Activated CD4-positive, alpha-beta T cell treated with anti-CD3 and anti-CD28 coated beads, Interleukin-2, Interleukin-6, amounts not matched to agents 100 ng/mL and 50 ng/mL, durations not matched to agents 16 hours and 8 hours (primary cell): ENCODE data around the gene GPR156.
"Not testable (repeated sequence)": the region's sequence is repeated elsewhere in the genome, so short reads cannot be mapped to it uniquely, and the experiment has no call there.

Experiments
- DNase-seq: peaks from one replicate; pipeline ENCODE4 v3.0.0-alpha.2; 2020

The GPR156 gene

GRCh38 chr3:120156699-120157098, 128.3 kb downstream of the GPR156 start:
- DNase-seq = no peak

- DNase-seq = not testable (repeated sequence)
Observed at GRCh38 chr3:120155694-120156093, 129.3 kb downstream of the GPR156 start.

DNA sequence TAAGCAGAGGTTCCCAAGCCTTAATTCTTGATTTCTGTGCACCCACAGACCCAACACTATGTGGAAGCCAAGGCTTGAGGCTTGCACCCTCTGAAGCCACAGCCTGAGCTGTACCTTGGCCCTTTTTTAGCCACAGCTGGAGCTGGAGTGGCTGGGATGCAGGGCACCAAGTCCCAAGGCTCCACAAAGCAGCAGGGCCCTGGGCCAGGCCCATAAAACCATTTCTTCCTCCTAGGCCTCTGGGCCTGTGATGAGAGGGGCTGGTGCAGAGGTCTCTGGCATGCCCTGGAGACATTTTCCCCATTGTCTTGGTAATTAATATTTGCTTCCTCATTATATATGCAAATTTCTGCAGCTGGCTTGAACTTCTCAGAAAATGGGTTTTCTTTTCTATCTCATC, 129.9 kb downstream of the GPR156 start:
- no peak for DNase-seq

DNA sequence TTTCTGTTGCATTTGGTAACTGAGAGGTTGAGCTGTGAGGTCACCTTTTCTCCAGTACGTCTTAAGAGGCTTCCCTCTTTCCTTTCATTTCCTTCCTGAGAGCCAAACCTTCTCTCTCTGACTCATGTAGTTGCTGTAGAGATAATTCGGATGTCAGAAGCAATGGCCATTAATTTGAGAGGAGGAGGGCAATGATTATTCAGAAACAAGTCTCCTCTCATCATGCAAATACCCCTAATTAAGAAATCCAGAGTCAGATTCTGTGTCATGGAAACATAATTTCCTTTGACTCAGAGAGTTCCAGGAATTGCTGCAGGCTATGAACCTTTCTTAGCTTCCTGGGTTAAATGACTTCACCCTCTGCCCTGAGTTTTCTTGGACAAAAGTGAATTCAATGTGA, 131.7 kb downstream of the GPR156 start:
- no peak for DNase-seq

DNA sequence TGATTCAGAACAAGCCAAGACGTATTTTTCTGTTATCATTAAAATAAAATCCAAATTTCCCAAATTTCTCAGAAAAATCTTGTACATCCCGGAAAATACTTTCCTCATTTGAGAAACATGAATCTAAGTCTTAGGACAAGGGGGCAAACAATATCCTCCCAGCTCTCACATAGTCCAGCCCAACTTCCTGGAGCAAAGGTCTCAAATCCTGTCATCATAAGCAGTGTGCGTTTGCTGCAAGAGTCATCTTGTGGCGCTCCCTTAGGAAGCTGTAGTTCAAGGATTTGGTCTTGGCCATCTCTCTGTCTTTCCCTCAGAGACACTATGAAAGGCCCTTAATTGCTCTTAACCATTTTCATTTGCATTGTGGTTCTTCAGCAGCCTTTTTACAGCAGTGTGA, 133.2 kb downstream of the GPR156 start:
- DNase-seq = no peak

DNA sequence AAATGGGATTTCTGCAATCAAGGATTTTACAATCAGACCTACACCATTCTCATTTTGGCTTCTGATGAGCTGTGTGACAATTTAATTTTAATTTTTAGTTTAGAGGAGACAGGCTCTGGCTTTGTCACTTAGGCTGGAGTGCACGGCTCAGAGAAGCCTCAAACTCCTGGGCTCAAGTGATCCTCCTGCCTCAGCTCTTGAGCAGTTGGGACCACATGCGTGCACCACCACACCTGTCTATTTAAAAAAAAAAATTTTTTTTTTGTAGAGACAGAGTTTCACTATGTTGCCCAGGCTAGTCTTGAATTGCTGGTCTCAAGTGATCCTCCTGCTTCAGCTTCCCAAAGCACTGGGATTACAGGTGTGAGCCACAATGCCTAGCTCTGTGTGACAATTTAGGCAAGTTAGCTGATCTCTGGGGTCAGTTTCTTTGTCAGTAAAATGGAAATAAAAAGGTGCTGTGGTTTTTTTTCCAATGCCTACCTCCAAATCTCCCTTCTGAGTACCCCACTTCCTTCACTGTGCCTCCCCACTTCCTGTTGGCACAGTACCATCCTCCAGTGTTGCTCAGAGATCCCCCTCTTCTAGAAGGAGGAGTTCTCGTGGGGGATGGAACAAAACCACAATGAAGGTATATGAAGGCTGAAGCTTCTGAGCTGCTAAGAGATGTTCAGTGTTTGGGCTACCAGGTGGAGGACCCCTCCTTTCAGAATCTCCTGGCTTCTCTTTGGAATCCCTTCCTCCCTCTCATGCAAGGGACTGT, 136.7 kb downstream of the GPR156 start:
- no peak for DNase-seq

DNA sequence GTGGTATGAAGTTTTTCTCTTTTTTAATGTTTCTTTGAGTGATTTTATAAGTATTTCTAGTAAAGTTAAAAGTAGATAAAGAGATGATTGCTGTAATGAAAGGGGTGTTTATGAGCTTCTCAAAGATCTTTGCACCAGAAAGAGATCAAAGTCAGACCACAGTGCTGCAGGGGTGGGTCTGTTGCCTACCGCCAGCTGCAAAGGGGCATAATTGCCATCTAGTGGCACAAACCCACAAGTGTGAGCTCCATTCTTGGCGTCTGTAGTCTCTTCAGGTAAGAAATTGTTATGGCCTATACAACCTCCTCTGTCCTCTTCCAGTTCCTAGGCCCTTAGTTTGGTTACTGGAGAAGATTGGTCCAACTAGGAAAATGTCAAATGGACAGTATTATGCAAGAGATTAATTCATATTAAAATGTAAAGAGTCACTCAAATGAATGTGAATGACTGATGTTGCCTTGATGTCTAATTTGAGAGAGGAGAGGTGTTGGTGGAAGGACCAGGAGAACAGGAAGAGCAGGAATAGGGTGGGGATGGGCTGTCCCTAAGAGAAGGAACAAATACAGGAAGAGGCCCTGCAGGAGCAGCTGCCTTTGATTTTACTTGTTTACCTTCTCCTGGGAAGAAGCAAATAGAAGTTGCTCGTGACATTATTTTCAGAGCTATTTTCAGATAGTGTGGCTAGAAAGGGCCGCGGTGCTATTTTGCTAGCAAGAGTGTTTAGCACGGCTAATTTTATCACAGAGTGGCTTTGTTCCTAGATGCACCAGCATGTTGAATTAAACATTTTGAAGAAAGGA, 137.8 kb downstream of the GPR156 start:
- peak; percentile 40 for DNase-seq

DNA sequence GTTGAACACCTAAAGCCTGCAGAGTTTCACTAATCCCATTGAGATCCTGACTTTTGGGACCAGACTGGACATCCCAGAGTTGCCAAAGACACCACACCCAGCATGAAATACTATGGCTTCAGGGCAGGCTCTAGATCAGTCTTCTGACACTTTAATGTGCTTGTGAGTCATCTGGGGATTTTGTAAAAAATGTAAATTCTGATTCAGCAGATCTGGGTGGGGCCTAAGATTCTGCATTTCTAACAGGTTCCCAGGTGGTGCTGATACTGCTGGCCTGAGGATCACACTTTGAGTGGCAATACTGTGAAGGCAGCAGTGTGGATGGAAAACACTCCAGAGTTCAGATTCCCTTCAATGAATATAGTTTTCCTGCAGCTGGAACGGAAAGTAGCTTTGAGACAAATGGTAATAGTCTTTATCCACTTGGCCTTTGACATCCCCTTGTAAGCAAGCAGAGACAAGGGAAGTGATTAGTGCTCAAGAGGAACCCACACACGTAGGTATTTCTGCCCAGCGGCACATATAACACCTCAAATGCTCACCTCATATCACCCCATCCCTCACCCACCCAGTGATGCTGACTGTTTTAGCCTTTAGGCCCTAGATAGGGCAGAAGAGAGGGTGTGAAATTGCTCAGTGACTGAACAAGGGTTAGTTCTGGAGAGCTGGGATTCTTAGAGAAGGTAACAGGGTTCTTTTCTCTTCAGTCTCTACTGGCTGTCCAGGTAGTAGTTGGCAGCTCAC, 139.3 kb downstream of the GPR156 start:
- DNase-seq = peak; percentile 60

- no peak for DNase-seq
Observed at GRCh38 chr3:120144267-120144666, 140.8 kb downstream of the GPR156 start.

DNA sequence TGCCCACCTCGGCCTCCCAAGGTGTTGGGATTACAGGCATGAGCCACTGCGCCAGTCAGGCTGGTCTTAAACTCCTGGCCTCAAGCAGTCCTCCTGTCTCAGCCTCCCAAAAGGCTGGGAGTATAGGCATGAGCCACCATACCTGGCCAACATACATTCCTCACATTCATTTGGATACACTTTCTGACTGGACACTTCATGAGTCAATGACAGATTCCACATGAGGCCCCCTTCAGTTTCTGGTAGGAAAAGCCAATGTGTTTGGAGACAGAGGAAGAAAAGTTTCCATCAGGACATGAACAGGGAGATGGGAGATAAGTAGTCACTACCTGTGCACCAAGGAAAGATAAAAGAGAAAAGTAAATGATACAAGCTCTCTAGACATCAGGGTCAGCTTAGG, 141.3 kb downstream of the GPR156 start:
- DNase-seq = no peak

GRCh38 chr3:120142236-120142635, 142.8 kb downstream of the GPR156 start:
- no peak for DNase-seq

GRCh38 chr3:120140098-120140742, 144.8 kb downstream of the GPR156 start:
- DNase-seq = no peak

DNA sequence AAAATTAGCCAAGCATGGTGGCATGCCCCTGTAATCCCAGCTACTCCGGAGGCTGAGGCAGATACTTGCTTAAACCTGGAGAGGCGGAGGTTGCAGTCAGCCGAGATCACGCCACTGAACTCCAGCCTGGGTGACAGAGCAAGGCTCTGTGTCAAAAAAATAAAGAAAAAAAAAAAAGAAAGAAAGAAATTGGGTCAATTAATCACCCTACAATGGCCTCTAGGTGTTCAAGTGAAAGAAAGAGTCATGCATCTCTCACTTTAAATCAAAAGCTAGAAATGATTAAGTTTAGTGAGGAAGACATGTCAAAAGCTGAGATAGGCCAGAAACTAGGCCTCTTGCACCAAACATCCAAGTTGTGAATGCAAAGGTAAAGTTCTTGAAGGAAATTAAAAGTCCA, 145.9 kb downstream of the GPR156 start:
- DNase-seq = no peak

DNA sequence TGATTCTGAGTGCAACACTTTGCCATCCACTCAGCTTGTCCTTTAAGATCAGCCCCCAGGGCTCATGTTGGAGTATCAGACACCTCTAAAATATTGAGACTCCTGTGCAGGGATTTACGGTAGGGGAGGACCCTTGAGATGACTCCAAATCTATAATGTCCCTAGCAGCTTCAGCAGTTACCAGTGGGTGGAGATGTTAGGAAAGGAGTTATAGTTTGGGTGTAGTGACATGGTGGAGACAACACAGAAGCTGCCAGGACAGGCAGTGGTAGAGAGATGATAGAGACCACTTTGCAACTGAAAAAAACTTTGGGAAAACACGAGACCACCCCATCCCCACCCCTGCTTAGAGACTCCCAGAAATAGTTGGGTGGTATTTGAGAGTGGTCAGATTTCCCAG, 147.5 kb downstream of the GPR156 start:
- DNase-seq = no peak

DNA sequence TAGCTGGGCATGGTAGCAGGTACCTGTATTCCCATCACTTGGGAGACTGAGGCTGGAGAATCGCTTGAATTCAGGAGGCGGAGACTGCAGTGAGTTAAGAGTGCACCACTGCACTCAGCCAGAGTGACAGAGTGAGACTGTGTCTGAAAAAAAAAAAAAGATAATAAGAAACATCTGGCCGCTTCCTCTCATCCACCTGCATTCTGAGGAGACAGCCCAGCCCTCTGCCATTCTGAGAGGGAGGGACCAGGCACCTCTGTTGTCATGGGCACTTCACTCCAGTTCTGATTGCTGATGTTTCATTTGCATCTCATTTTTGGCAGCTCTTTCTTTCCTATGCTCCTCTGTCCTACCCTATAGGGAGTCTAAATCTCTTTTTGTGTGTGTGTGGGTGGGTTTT, 154.4 kb downstream of the GPR156 start:
- DNase-seq = no peak

GRCh38 chr3:120129718-120130513, 155.1 kb downstream of the GPR156 start:
- DNase-seq = no peak

GRCh38 chr3:120129051-120129450, 156.0 kb downstream of the GPR156 start:
- DNase-seq = no peak

DNA sequence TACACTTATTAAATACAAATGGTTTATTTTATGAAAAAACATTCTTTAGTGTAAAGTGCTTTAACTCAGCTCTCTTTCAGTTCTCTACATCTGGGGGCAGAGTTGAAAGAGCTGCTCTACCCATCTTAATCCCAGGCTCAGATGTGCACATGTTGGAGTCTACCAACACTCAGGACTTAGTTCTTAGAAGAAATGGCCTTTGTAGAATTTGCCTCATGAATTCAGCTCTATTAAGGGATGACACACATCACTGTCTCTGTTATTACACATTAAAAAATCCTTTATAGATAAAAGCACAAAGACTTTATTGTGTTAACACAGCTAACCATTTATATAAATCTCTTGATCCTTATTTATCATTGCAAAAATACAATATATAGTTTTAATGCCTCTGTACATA, 159.0 kb downstream of the GPR156 start:
- no peak for DNase-seq

- no peak for DNase-seq
Observed at GRCh38 chr3:120119846-120120510, 165.0 kb downstream of the GPR156 start.
